Stimulated activated CD8-positive, alpha-beta memory T cell treated with anti-CD3 and anti-CD28 coated beads, Interleukin-15, amount 100 ng/mL, for 4 hours (primary cell): ENCODE data around the gene MALRD1.

Experiments used
- DNase-seq, 2 donors: peaks; one replicate each; pipeline ENCODE4 v3.0.0-alpha.2; 2020; ENCODE audit warnings: low read depth in 2 of 2

The MALRD1 gene

DNA sequence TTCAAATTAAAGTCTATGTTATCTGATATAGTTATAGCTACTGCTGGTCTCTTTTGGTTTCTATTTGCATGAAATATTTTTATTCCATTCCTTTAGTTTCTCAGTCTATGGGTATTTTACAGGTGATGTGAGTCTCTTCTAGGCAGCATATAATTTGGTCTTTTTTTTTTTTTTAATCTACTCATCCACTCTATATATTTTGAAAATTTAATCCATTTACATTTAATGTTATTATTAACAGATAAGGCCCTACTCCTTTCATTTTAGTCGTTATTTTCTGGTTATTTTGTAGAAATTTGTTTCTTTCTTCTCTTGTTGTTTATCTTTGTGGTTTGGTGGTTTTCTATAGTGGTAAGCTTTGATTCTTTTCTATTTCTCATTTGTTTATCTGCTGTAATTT is 58.8 kb downstream of the MALRD1 start:
- no peak for DNase-seq

GRCh38 chr10:19111501-19112267 is 63.1 kb downstream of the MALRD1 start:
- DNase-seq: no peak

DNA sequence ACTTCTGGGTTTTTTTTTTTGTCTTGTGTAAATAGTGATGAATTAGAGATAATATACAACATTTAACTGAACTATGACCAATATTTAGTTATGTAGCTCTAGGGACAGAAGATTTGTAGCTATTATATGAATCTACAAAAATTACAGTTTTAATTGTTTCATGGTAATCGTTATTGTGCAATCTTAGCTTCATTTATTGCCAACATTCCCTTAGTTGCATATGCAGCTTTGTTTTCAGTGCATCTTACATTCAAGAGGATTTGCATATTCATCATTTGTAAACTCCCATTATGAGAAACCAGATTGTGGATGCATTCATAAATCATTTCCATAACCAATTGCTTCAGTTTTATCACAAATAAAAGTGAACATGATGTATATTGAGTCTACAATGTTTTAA is 68.8 kb downstream of the MALRD1 start:
- no peak for DNase-seq

DNA sequence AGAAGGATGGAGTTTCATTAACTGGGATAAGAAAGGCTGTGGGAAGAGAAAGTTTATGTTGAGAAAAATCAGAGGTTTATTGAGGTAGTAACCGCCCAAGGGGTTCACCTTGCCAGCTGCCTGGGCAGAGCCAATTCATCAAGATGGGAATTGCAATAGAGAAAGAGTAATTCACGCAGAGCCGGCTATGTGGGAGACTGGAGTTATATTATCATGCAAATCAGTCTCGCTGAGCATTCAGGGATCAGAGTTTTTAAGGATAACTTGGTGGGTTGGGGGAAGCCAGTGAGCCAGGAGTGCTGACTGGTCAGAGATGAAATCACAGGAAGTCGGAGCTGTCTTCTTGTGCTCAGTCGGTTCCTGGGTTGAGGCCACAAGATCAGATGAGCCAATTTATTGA is 70.6 kb downstream of the MALRD1 start:
- DNase-seq: no peak

DNA sequence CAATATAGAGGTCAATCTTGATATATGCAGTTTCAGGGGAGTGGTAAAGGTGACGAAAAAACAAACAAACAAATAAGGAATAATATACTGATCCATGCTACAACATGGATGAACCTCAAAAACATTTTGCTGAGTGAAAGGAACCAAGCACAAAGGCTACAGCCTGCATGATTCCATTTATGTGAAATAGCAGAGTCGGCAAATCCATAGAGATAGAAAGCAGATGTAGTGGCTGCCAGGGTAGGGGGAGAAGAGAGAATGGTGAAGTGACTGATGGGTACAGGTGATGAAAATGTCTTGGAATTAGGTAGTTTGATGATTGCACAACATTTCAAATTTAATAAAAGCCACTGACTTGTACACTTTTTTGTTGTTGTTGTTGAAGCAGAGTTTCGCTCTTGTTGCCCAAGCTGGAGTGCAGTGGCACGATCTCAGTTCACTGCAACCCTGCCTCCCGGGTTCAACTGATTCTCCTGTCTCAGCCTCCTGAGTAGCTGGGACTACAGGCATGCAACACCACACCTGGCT is 71.8 kb downstream of the MALRD1 start:
- DNase-seq: no peak

- no peak for DNase-seq
Observed at GRCh38 chr10:19133992-19134391, 85.4 kb downstream of the MALRD1 start.

GRCh38 chr10:19142967-19143366 is 94.4 kb downstream of the MALRD1 start:
- no peak for DNase-seq

GRCh38 chr10:19144206-19144605 is 95.6 kb downstream of the MALRD1 start:
- no peak for DNase-seq

DNA sequence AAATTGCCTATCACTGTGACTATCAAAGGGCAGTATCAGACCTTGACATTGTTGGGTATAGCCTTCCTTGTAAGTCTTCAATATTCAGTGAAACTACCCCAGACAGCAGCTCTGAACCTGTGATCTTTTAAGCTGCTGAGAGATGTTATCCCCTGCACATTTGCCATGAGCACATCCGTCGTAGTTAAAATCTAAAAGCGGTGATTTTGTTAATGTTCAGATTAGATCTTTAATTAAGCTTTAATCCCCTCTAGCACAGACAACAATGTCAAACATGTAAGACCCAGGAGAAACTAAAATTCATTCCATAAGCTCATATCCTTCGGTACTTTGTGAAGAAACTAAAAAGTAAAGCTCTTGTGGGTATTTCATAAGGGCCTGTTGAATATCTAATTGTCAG is 105.8 kb downstream of the MALRD1 start:
- DNase-seq: no peak

- DNase-seq: no peak
Observed at GRCh38 chr10:19158358-19158757, 109.8 kb downstream of the MALRD1 start.

DNA sequence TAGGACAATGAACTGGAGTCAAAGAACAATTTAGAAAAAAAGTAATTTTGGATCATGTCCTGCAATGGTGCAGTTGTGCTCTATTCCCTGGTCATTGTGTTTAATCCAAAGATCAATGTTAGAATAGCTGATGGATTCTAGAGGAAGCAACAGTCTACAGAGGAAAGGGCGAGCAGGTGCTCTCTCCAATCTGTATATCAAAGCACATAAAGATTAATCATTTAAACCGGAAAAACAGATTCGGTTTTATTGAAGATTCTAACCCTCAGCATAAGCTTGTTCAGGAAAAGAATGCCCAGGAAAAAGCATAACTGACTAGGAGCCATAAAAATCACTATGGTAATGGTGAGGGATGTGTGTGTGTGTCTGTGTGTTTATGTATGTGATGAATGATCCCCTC is 110.3 kb downstream of the MALRD1 start:
- DNase-seq: no peak

DNA sequence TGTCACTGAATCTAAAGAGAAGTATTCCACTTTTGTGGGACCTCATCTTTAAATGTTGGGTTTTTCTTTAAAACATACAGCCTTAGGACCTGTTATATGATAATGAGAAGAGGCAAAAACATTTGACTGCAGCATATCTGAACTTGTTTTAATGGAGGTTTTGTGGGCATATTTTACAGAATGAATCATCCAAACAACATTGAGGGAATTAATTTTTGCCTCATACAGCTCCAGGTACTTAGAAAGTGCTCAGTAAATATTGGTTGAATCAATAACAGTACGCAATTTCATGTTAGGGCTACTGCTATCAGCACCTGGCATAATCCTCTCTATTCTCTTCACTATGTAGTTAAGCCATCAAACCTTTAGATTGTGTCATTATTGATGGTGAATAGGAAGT is 115.9 kb downstream of the MALRD1 start:
- DNase-seq: no peak

DNA sequence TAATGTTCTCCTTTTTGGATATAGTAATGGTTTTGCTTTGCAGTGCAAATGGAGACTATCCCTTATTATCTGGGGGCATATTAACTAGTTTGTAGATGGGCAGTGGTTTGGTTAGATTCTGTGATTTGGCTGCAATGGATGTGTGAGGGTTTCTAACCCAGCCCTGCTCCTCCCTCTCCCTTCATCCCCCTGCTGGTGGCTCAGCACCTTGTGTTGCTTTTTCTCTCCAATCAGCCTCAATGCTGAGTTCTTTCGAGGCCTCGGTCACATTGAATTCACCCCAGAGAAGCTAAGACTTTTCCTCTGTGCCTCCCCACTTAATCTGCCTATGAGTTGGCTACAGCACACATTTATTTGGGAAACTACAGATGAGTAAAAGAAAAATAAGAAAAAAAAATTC is 120.0 kb downstream of the MALRD1 start:
- no peak for DNase-seq

DNA sequence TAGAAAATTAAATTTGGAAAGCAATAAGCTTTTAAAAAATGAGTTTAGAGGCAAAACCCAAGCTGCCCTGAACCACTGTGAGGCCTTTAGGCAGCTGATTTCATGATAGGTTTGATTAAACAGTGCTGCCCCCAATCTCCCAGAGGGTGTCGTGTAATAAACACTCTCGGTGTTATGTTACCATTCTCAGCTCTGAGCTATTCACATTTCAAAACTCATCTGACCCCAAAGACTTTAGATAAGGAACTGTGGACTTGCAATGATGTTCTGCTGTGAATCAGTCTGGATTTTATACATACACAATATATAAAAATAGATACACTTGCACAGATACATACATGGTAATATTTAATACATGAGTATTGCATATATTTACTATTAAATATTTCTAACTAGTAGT is 120.4 kb downstream of the MALRD1 start:
- DNase-seq: no peak

DNA sequence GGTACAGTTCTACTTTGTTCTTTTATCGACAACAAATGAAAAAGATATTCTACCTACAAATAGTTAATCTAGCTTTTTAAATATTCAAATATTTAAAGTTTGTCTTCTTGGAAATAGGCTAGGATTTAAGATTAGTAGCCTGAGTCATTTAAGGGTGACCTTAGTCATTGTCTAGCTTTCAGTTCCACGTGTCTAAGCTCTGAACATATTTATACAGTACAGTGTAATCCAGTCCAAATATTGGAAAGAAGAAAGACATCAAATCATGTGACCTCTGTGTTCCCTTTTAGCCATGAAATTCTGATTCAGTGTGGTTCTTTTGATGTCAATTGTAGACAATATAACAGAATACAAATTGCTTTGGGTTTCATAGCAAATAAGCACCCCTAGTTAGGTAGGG is 121.1 kb downstream of the MALRD1 start:
- no peak for DNase-seq

DNA sequence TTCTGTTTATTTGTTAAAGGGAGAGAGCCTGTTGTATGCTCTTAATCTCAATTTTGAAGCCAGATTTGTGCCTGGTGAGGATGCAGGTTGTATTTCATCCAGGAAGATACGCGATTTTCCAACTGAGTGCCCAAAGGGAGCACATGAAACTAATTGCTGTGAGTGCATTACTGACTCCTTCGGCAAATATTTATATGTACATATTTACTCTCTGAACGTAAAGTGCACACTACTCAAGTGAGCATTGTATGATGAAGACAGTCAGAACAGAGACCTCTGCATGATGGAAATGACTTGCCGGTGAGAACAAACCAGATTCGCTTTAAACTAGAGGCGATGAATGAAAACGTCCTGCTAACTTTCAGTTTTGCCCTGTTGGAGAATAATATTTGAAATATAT is 130.1 kb downstream of the MALRD1 start:
- no peak for DNase-seq

GRCh38 chr10:19184891-19185290 is 136.3 kb downstream of the MALRD1 start:
- DNase-seq: no peak

DNA sequence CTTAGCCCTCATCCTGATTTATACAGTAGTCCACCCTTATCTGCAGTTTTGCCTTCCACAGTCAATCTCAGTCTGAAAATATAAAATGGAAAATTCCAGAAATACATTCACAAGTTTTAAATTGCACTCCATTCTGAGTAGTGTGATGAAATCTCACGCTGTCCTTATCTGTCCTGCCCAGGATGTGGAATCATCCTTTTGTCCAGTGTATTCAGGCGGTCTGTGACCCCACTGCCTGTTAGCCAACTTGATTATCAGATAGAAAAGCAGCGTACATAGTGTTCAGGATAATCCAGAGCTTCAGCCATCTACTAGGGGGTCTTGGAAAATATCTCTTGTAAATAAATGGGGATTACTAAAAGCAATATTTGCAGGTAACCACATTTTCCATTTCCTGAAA is 146.3 kb downstream of the MALRD1 start:
- no peak for DNase-seq

DNA sequence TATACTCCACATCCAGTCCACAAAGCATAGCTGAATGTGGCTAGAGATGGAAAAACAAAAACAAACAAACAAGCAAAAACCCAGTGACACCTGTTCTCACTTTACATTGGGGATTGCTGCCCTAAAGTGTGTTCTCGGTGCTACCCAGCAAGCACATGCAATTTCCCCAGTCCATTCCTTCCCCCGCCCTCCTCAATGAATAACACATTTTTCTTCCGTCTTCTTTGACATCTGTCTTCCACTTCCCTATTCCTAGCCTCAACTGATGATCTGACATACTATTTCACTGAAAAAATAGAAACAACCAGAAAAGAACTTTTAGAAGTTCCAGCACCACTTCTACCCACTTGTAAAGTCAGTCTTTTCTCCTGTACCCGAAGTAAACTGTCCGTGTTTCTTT is 147.1 kb downstream of the MALRD1 start:
- no peak for DNase-seq

GRCh38 chr10:19200211-19200610 is 151.6 kb downstream of the MALRD1 start:
- no peak for DNase-seq

GRCh38 chr10:19204246-19204917 is 155.8 kb downstream of the MALRD1 start:
- DNase-seq: no peak

- DNase-seq: no peak
Observed at GRCh38 chr10:19209319-19209718, 160.7 kb downstream of the MALRD1 start.

GRCh38 chr10:19212590-19212989 is 164.0 kb downstream of the MALRD1 start:
- DNase-seq: no peak
